ENCODE data around the gene C1QTNF8. TPM values are rescaled to one million over a fixed set of nuclear protein-coding genes. Genes with fewer than 3 reads are reported as not detected.

C1QTNF8 gene
- total and polyA plus RNA-seq, 2 of the 8 experiments (the other 6 are each of a cell fraction or from before 2014, with no cell fraction given) = not detected

DNA sequence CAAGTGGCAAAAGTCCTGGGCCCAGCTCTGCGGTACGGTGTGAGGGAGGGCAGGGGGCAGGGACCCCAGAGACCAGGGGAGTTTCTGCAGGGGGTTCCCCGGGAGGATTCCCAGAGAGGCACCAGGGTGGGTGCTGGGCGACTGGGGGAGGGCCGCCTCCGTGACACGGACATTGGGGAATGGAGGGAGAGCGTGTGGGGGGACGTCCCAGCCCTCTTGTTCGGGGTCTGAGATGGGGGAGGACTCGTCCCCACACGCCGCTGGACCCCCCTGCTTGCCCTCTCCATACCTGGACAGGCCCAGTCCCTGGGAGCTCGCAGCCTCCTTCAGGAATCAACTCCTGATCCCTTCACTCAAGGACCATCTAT lies 26.3 kb upstream of the C1QTNF8 start:
- H2BK12ac ChIP-seq (ENCODE audit: low read depth, low read length) = no peak overlapping the region
- no peak for TF ChIP-seq FOSL1 (IDR thresholded peaks at IDR 0.05; ENCODE audit: insufficient read depth, low read depth, low read length)
- no peak for TF ChIP-seq ASH2L (IDR thresholded peaks at IDR 0.05; ENCODE audit: low read length)
- TF ChIP-seq TEAD4 (IDR thresholded peaks at IDR 0.05; ENCODE audit: low read depth, low read length) = no peak
- TF ChIP-seq RBBP5 (IDR thresholded peaks at IDR 0.05; ENCODE audit: borderline replicate concordance, low read depth, low read length) = no peak
- no peak for TF ChIP-seq SP1 (IDR thresholded peaks at IDR 0.05; ENCODE audit: low read depth, low read length)
- TF ChIP-seq BRCA1 (IDR thresholded peaks at IDR 0.05; ENCODE audit: low read depth, low read length) = no peak
- TF ChIP-seq, protein P1, sequence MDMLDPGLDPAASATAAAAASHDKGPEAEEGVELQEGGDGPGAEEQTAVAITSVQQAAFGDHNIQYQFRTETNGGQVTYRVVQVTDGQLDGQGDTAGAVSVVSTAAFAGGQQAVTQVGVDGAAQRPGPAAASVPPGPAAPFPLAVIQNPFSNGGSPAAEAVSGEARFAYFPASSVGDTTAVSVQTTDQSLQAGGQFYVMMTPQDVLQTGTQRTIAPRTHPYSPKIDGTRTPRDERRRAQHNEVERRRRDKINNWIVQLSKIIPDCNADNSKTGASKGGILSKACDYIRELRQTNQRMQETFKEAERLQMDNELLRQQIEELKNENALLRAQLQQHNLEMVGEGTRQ (IDR thresholded peaks at IDR 0.05; ENCODE audit: low read length) = no peak
- no peak for TF ChIP-seq RFX5 (IDR thresholded peaks at IDR 0.05; ENCODE audit: borderline replicate concordance, low read depth, low read length)
- DNase-seq (ENCODE audit: low read depth in 1 of 2, low spot score in 2 of 2) = no peak
- H2BK15ac ChIP-seq (ENCODE audit: low read length) = no peak overlapping the region
- 93% methylated on average over 7 of the region's 14 CpGs; no CpG with 5 or more reads in 1 of the 2 experiments for WGBS, 2 experiments (ENCODE audit: extremely low coverage in 1 of 2, insufficient coverage in 1 of 2, insufficient read length in 1 of 2, insufficient replicate concordance in 2 of 2, low coverage in 1 of 2, low lambda C conversion rate in 2 of 2, missing lambda C conversion rate in 1 of 2)
- no peaks in the 10 kb centered on the region for H3K36me3 ChIP-seq (ENCODE audit: control insufficient read depth in 2 of 4, insufficient read depth in 4 of 4, low read length in 3 of 4)
- H3K18ac ChIP-seq (ENCODE audit: extremely low read depth, low read length) = no peak overlapping the region
- H3K56ac ChIP-seq (replicated peaks; ENCODE audit: insufficient read length, low read depth, low read length) = no peak overlapping the region
- no peak overlapping the region for H3K4ac ChIP-seq (replicated peaks; ENCODE audit: insufficient read length, low read depth, low read length)
- no peak overlapping the region for H2BK120ac ChIP-seq (replicated peaks; ENCODE audit: low read depth, low read length)
- peak overlapping the region; percentile 57 for H4K8ac ChIP-seq (ENCODE audit: extremely low read depth, insufficient read depth, low read length)
- no peak overlapping the region for H4K91ac ChIP-seq (replicated peaks; ENCODE audit: insufficient read length, low read length)
- no peaks in the 10 kb centered on the region for H4K20me1 ChIP-seq (replicated peaks in 1 of 2; ENCODE audit: control insufficient read depth in 1 of 2, insufficient read depth in 2 of 2, low read length in 2 of 2)
- no peak overlapping the region for H3K9ac ChIP-seq (replicated peaks in 1 of 4; ENCODE audit: extremely low read depth in 1 of 4, low read depth in 3 of 4, low read length in 3 of 4)
- H3K27me3 ChIP-seq (replicated peaks in 1 of 4; ENCODE audit: control insufficient read depth in 3 of 4, extremely low read depth in 1 of 4, insufficient read depth in 3 of 4, low read length in 3 of 4) = no peaks in the 10 kb centered on the region
- no peak overlapping the region for H3K27ac ChIP-seq (ENCODE audit: low read depth, low read length)
- FAIRE-seq = no peak
- H3K14ac ChIP-seq (ENCODE audit: insufficient read length) = no peak overlapping the region
- no peak overlapping the region for H2AFZ ChIP-seq (ENCODE audit: low read length)
- H4K5ac ChIP-seq (ENCODE audit: insufficient read length, low read depth, low read length) = no peak overlapping the region
- no peaks in the 10 kb centered on the region for H3K23me2 ChIP-seq (ENCODE audit: low read depth, low read length)
- H2AK5ac ChIP-seq (ENCODE audit: low read depth, low read length) = no peak overlapping the region
- no peak overlapping the region for H2BK20ac ChIP-seq (ENCODE audit: low read length)
- no peak overlapping the region for H3K4me2 ChIP-seq (ENCODE audit: insufficient read depth in 1 of 2, low read depth in 2 of 2, low read length in 2 of 2)
- no peaks in the 10 kb centered on the region for H3K79me1 ChIP-seq (ENCODE audit: low read depth, low read length)
- H3K23ac ChIP-seq (ENCODE audit: insufficient read length) = no peak overlapping the region
- no peak overlapping the region for H2BK5ac ChIP-seq (ENCODE audit: low read depth, low read length)
- ChIA-PET POLR2A (ENCODE audit: partially characterized antibody) (no interaction called here), CTCF (ENCODE audit: partially characterized antibody) (interaction anchor here (0.6 to 1.3 kb wide), 3 partner anchors 11 to 57 kb away, joined by 3 to 4 read pairs (median 4); no protein-coding TSS in a partner anchor)
- H3K79me2 ChIP-seq (ENCODE audit: control insufficient read depth in 1 of 2, insufficient read depth in 2 of 2, low read length in 2 of 2) = no peaks in the 10 kb centered on the region
- H3K9me3 ChIP-seq (ENCODE audit: insufficient read depth in 2 of 2, low read depth in 1 of 2, low read length in 1 of 2) = no peaks in the 10 kb centered on the region
- no peak overlapping the region for H3K4me3 ChIP-seq (ENCODE audit: extremely low read depth in 1 of 4, insufficient read depth in 2 of 4, low read depth in 3 of 4, low read length in 4 of 4)
- peaks cover 0 to 6% (median 0%) of the 10 kb centered on the region in 4 experiments; a peak in 2 of 7 replicates for H3K4me1 ChIP-seq (replicated peaks in 1 of 4; ENCODE audit: control insufficient read depth in 3 of 4, insufficient read depth in 4 of 4, low read length in 3 of 4)

Measured in H1 (cell line).